Large intestine (tissue), 3 donors: ENCODE results near the gene AEBP1. TPM values are rescaled to one million over a fixed set of nuclear protein-coding genes. Genes with fewer than 3 reads are reported as not detected.

Experiments
- DNase-seq, 2 donors: peaks; one replicate each; pipeline versions ENCODE4 v3.0.0 to v3.0.0-alpha.2; 2013
- H3K27ac ChIP-seq: one replicate; pipeline ENCODE4 v1.5.1; 2013; ENCODE audit warnings: low read length
- H3K27me3 ChIP-seq: 2 replicates; pipeline ENCODE4 v1.6.1; 2013; ENCODE audit warnings: low read length; ENCODE audit not compliant: control insufficient read depth, insufficient read depth
- H3K36me3 ChIP-seq: 2 replicates; pipeline ENCODE4 v1.6.1; 2013; ENCODE audit warnings: low read length; ENCODE audit not compliant: control insufficient read depth, insufficient read depth
- H3K4me1 ChIP-seq: one replicate; pipeline ENCODE4 v1.6.1; 2013; ENCODE audit warnings: low read length; ENCODE audit not compliant: control insufficient read depth, insufficient read depth
- H3K4me3 ChIP-seq: one replicate; pipeline ENCODE4 v1.5.1; 2013; ENCODE audit warnings: low read length
- H3K9me3 ChIP-seq: one replicate; pipeline ENCODE4 v1.6.1; 2013; ENCODE audit warnings: mild to moderate bottlenecking, low read depth, low read length, moderate library complexity; ENCODE audit not compliant: control insufficient read depth
- WGBS: methylation state at CpG from one replicate; pipeline ENCODE4 v1.1.5; 2013; ENCODE audit warnings: low lambda C conversion rate; ENCODE audit not compliant: insufficient coverage; 5-methylcytosine and 5-hydroxymethylcytosine counted together
- polyA plus RNA-seq: library from polyadenylated mRNA; unstranded; fragments of 120-200 nt; gene quantifications from one replicate; pipeline ENCODE4 v1.2.1, GENCODE V29; 2013

Gene AEBP1
- polyA plus RNA-seq, 1 donor: 23.1 TPM

DNA sequence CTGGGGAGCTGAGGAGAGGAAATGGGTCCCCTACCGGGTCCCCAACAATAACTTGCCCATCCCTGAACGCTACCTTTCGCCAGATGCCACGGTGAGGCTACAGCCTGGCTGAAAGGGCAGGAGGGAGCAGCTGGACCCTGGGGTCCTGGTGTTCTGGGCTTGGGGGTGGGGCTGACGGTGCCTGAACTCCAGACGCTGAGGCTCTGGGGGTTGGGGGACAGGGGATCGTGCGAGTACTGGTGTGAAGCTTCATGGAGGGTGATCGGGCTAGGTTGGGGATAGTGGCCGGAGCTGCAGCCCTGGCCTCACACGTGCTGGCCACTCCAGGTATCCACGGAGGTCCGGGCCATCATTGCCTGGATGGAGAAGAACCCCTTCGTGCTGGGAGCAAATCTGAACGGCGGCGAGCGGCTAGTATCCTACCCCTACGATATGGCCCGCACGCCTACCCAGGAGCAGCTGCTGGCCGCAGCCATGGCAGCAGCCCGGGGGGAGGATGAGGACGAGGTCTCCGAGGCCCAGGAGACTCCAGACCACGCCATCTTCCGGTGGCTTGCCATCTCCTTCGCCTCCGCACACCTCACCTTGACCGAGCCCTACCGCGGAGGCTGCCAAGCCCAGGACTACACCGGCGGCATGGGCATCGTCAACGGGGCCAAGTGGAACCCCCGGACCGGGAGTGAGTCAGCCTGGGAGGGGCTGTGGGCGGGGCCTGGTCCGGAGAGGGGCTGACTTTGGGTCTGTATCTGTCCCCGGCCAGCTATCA is 8.3 kb downstream of the AEBP1 start:
- Histone ChIP-seq H3K27me3 (peaks cover 6% of the 10 kb centered on the region), H3K36me3 (peaks cover 38% of the 10 kb centered on the region), H3K9me3 (peaks cover 4% of the 10 kb centered on the region), H3K4me1 (no peaks in the 10 kb centered on the region), H3K27ac (no peak overlapping the region), H3K4me3 (no peak overlapping the region)
- DNase-seq: peak in 1 of 2 donors; percentile 24
- WGBS: no CpG with 5 or more reads among the region's 41 CpGs

DNA sequence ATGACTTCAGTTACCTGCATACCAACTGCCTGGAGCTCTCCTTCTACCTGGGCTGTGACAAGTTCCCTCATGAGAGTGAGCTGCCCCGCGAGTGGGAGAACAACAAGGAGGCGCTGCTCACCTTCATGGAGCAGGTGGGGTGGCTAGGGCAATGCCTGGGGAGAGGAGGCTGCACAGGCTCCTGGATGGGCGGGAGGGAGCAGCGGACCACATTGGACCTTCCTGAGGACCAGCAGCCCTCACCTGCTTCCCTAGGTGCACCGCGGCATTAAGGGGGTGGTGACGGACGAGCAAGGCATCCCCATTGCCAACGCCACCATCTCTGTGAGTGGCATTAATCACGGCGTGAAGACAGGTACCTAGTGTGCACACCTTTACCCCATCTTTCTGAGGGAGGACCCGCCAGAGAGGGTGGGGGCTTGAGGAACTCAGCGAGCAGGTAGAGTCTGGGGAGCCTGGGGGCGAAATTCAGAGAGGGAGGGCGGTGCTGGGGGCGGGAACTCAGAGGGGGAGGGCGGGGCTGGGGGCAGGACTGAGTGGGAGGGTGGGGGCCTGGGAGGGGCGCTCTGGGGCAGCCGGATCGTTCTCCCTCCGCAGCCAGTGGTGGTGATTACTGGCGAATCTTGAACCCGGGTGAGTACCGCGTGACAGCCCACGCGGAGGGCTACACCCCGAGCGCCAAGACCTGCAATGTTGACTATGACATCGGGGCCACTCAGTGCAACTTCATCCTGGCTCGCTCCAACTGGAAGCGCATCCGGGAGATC is 9.0 kb downstream of the AEBP1 start:
- Histone ChIP-seq H3K4me3 (no peak overlapping the region), H3K36me3 (peaks cover 44% of the 10 kb centered on the region), H3K4me1 (no peaks in the 10 kb centered on the region), H3K27ac (no peak overlapping the region), H3K9me3 (peaks cover 4% of the 10 kb centered on the region), H3K27me3 (peaks cover 6% of the 10 kb centered on the region)
- peak in 1 of 2 donors; percentile 20 for DNase-seq
- WGBS: no CpG with 5 or more reads among the region's 34 CpGs

DNA sequence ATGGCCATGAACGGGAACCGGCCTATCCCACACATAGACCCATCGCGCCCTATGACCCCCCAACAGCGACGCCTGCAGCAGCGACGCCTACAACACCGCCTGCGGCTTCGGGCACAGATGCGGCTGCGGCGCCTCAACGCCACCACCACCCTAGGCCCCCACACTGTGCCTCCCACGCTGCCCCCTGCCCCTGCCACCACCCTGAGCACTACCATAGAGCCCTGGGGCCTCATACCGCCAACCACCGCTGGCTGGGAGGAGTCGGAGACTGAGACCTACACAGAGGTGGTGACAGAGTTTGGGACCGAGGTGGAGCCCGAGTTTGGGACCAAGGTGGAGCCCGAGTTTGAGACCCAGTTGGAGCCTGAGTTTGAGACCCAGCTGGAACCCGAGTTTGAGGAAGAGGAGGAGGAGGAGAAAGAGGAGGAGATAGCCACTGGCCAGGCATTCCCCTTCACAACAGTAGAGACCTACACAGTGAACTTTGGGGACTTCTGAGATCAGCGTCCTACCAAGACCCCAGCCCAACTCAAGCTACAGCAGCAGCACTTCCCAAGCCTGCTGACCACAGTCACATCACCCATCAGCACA is 9.7 kb downstream of the AEBP1 start:
- Histone ChIP-seq H3K27ac (no peak overlapping the region), H3K27me3 (peaks cover 6% of the 10 kb centered on the region), H3K4me3 (no peak overlapping the region), H3K36me3 (peaks cover 45% of the 10 kb centered on the region), H3K4me1 (no peaks in the 10 kb centered on the region), H3K9me3 (peaks cover 4% of the 10 kb centered on the region)
- 100% methylated on average over 1 of the region's 24 CpGs for WGBS
- DNase-seq: no peak

DNA sequence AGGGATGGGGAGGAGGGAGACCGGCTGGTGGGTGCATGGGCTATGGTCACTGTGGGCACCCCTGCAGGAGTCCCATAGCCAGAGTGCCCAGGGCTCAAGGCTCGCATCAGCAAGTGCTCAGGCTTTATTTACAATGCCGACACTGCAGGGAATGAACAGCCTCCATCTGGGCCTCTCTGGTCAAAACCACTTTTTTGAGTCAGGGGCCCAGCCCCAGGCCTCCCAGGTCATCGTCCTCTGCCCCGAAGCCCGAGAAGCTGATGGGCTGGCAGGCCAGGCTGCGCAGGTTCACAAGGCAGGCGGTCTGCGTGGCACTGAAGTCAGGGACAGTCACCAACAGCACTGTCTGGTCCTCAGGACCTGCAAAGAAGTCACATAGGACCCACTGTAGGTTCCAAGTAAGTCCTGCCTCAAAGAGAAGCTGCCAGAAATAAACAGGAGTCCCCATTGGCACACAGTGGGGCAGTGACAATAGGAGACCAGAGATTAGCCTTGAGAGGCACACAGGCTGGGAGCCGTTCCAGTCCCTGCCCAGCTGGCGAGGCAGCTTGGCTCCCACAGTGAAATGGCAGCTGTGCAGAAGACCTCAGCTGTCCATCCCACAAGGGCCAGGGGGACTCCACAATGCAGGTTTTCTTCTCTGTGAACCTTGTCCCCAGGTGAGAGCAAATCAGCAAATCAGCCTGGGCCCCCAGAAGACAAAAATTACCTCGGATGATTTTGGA is 10.6 kb downstream of the AEBP1 start:
- peaks cover 6% of the 10 kb centered on the region for H3K27me3 ChIP-seq
- H3K4me1 ChIP-seq: no peaks in the 10 kb centered on the region
- DNase-seq: no peak
- no CpG with 5 or more reads among the region's 12 CpGs for WGBS
- peaks cover 51% of the 10 kb centered on the region for H3K36me3 ChIP-seq
- H3K27ac ChIP-seq: no peak overlapping the region
- H3K4me3 ChIP-seq: no peak overlapping the region
- H3K9me3 ChIP-seq: peaks cover 4% of the 10 kb centered on the region

DNA sequence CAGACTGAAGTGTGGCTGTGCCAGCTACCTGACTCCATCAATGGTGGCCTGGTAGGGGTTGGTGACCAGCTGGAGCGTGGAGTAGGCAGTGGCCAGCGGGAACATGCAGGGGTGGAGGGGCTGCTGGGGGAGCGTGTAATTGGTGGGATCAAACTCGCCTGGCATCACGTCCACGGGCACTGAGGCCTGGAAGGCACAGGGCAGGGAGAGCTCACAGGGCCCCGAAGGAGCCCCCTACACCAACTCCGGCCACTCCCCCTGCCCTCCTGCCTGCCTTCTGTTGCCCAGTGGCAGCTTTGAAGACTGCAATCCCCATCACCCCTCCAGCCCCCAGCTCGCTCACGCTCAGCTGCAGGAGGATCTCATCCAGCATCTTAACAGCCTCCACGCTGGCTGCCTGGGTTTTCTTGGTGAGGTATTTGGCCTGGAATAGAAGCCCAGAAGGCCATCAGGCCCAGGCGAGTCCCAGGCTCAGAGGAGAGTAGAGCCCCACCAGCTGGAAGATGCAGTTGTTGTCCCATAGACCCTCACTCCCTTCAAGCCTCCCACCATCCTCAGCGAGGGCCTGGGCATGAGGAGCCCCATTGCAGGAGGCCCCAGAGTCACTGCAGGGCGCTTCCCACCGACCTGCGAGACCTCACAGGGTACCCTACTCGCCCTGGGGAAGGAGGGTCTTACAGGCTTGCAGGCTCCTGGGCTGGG is 12.1 kb downstream of the AEBP1 start:
- Histone ChIP-seq H3K4me3 (no peak overlapping the region), H3K36me3 (peaks cover 60% of the 10 kb centered on the region), H3K9me3 (peaks cover 4% of the 10 kb centered on the region), H3K27me3 (peaks cover 6% of the 10 kb centered on the region), H3K4me1 (no peaks in the 10 kb centered on the region), H3K27ac (no peak overlapping the region)
- no CpG with 5 or more reads among the region's 17 CpGs for WGBS
- DNase-seq: no peak

DNA sequence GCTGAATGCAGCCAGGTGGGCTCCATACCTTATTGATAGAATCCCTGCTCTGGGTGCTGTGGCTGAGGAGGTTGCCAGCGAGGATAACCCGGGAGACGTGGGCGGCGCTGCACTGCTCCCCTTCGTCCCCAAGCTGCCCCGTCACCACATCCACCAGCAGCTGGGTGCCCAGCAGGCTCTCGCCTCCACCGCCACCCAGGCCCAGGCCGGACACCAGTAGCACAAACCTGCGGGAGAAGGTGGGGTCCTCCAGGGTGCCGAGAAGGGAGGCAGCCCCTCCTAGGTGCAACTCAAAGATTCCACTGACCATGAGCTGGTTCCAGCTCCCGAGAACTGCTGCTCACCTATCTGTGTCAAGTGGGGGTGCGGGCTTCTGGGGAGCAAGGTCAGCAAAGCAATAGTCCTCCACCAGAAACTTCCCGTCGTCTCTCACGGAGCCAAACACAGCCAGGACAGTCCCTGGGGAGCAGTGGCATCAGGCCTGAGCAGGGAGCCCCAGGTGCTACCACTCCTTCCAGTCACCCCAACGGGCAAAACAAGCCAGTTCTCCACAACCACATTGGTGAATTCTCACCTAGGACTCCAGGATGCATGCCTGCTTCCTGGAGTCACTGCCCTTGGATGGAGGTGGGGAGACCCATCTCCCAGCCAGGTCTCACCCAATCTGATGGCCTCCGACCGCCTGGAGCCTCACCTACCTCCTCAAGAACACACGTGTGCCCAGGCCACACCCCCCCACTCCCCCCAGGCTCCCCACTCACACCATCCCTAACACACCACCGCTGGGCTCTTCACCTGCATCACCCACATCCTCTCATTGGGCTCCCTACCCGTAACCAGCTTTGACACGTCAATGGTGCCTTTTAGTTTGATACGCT is 12.9 kb downstream of the AEBP1 start:
- peaks cover 4% of the 10 kb centered on the region for H3K9me3 ChIP-seq
- no peak for DNase-seq
- no peaks in the 10 kb centered on the region for H3K4me1 ChIP-seq
- H3K27ac ChIP-seq: no peak overlapping the region
- no CpG with 5 or more reads among the region's 25 CpGs for WGBS
- peaks cover 6% of the 10 kb centered on the region for H3K27me3 ChIP-seq
- H3K4me3 ChIP-seq: no peak overlapping the region
- peaks cover 65% of the 10 kb centered on the region for H3K36me3 ChIP-seq

DNA sequence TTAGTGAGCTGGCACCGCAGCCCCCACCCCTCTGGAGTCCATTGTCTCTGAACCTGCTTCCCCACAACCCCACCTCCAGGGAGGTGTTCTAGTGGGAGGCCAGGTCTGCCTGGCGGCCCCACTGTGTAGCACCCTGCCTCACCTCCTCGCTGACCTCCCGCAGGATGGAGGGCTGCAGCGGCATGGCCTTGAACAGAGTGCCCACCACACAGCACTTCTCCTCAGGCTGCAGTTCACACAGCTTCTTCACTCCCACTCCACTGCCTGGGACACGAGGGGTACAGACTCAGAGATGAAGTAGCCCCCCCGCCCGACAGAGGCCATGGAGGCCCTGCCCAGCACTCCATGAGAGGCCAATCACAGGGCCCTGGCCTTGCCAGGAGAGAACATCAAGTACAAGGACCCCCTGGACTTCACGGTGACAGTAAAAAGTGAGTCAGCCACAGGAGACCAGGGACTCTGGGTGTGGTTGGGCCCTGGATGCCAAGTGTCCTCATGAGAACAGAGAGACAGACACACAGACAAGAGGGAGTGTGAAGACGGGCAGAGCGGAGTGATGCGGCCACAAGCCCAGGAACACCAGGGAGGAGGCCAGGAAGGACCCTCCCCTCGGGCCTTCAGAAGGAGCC is 13.8 kb downstream of the AEBP1 start:
- no CpG with 5 or more reads among the region's 13 CpGs for WGBS
- Histone ChIP-seq H3K4me3 (no peak overlapping the region), H3K4me1 (peaks cover 5% of the 10 kb centered on the region), H3K9me3 (peaks cover 4% of the 10 kb centered on the region), H3K27me3 (peaks cover 1% of the 10 kb centered on the region), H3K36me3 (peaks cover 65% of the 10 kb centered on the region), H3K27ac (no peak overlapping the region)
- no peak for DNase-seq

DNA sequence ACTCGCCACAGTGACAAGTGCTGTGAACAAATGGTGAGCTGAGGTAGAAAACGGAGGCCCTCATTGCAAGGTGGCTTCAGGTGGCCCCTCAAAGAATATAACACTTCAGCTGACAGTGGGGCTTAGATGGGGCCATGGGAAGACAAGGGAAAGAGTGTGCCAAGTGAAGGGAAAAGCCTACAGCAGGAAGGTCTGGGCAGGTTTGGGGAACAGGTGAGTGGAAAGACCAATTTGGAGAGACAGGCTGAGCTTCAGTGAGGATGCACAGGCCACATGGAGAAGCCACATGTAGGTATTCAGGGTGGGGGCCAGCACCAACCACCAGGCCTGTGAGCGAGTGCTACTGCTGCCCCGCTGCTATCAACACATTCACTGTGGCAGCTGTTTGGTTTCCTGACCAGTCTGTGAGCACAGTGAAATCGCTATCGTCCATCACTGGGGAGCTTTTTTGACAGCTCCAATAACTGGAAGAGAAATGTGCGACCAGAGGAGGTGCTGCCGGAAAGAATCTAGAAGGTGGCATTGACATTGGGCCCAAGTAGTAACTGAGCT is 15.8 kb downstream of the AEBP1 start:
- Histone ChIP-seq H3K27ac (no peak overlapping the region), H3K9me3 (no peaks in the 10 kb centered on the region), H3K36me3 (peaks cover 54% of the 10 kb centered on the region), H3K4me1 (peaks cover 5% of the 10 kb centered on the region), H3K4me3 (no peak overlapping the region), H3K27me3 (no peaks in the 10 kb centered on the region)
- 83% methylated on average over 2 of the region's 8 CpGs for WGBS
- DNase-seq: no peak

DNA sequence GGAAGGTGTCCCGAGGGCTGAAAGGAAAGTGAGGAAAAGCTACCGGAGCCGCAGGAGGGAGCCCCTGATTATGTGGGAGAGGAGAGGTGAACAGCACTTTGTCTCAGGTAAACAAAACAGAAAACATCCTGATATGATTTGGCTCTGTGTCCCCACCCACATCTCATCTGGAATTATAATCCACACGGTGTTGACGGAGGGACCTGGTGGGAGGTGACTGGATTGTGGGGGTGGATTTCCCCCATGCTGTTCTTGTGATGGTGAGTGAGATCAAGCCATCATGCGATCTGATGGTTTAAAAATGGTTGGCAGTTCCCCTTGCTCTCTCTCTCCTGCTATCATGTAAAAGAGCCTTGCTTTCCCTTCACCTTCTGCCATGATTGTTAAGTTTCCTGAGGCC is 16.2 kb downstream of the AEBP1 start:
- no peak for DNase-seq
- Histone ChIP-seq H3K27ac (no peak overlapping the region), H3K4me1 (peaks cover 5% of the 10 kb centered on the region), H3K4me3 (no peak overlapping the region), H3K9me3 (no peaks in the 10 kb centered on the region), H3K36me3 (peaks cover 49% of the 10 kb centered on the region), H3K27me3 (no peaks in the 10 kb centered on the region)
- no CpG with 5 or more reads among the region's 6 CpGs for whole genome bisulfite sequencing
